GM21447 (cell line): Measurements from ENCODE around the gene TMEM132C.
"Not testable (repeated sequence)": the region's sequence is repeated elsewhere in the genome, so short reads cannot be mapped to it uniquely, and the experiment has no call there.

Source experiments
- ATAC-seq: cut with Tn5 transposase; IDR thresholded peaks from one replicate; pipeline ENCODE4 v1.9.1; 2021; ENCODE audit not compliant: unreplicated experiment

TMEM132C gene

GRCh38 chr12:128267131-128267622, at the start of gene TMEM132C:
TSS of gene TMEM132C (plus strand) at chr12:128267170. CDS start at chr12:128267403, 233 bp downstream.
- no peak for ATAC-seq

GRCh38 chr12:128224226-128224625, 42.7 kb upstream of the TMEM132C start:
- ATAC-seq = no peak

DNA sequence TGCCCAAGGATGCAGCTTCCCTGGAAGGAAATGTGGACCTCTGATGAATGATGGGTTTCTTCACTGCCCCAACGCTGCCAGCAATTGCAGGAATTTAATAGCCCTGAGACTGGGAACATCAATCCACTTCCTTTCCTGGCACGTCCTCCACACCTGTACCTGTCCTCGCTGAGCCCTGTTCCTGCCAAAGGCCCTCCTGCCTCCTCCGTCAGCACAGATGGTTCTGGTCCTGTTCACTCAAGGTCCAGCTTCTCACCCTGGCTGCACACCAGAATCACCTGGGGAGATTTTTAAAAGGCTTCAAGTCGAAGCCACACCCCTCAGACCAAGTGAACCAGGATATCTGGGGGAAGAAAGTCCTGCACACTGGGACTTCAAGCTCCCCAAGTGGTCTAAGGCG, 38.4 kb upstream of the TMEM132C start:
- no peak for ATAC-seq

DNA sequence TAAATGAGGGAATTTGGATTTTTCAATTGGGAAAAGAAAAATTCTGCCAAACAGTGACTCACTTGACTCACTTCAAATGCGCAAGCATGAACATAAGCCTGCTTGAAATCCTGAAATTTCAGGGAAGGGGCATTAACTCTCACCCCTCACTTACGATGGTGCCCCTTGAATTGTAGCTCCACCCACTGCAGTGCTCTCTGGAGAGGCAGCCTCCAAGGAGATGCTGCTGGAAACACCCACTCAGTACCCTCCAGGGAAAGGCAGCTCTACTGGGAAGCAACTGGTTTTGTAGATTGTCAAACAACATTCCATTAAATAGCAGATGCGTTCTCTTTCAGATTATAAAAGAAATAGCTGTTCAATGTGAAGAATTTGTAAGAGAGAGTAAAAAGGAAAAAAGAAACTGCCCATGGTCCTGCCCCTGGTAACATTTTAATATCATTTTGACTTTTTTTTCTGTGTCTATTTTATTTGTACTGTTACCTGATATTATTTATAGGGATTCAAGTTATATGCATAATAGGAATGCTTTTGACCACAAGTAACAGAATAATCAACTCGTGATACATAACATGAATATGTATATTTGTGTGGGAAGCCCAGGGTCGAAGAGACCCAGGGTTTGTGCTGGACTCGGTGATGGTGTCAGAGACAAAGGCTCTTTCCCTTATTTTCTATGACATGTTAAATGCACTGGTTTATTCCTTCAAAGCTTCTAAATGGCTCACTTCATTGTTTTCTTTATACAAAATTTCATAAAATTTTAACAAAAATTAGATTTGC, 31.1 kb upstream of the TMEM132C start:
- no peak for ATAC-seq

DNA sequence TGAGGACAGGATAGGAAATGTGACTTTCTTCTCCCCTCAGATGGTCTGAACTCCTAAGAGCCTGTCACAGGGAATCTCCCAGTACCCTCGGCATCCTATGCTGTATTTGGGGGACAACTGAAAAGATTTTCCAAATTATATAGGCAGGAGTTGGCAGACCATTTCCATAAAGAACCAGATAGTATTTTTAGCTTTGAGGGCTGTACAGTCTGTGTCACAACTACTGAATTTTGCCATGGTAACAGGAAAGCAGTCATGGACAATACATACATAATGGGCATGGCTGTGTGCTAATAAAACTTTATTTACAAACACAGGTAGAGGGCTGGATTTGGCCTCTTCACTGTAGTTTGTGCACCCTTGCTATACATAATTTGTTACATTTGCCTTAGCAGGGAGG, 30.4 kb upstream of the TMEM132C start:
- ATAC-seq = no peak

DNA sequence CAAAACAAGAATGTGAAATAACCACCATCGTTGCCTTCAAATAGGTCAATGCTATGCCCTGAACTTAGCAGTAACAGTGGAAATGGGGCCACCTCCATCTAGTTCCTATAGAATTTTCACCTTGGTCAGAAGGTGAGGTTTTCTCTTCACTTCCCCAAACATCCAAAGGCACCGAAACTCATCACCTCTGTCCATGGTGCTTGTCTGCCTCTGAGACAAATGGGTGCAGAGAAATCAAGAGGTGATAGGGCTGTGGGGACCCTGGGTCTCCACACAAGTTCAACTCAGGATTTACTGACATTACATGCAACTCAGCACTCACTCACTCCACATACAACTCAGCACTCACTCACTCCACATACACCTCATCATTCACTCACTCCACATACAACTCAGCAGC, 26.2 kb upstream of the TMEM132C start:
- ATAC-seq = no peak

- no peak for ATAC-seq
These were observed 21.8 kb upstream of the TMEM132C start for GRCh38 chr12:128245121-128245520.

DNA sequence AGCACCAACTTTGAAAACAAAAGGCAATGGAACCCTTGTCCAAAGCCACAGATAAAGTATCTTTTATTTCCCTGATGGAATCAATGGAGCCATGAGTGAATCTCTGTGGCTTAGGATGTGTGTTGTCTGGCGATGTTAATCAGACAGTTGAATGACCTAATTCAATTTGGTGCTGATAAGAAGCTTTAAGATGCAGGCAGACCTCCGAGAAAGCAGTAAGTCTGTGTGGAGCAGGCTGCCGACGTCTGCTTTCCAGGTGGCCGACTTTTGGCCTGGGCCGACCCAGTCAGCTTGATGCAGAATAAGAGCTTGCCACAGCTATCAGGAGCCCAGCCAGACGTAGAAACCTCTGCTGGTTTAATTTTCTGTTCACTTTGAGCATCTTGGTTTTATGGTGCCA, 21.1 kb upstream of the TMEM132C start:
- no peak for ATAC-seq

DNA sequence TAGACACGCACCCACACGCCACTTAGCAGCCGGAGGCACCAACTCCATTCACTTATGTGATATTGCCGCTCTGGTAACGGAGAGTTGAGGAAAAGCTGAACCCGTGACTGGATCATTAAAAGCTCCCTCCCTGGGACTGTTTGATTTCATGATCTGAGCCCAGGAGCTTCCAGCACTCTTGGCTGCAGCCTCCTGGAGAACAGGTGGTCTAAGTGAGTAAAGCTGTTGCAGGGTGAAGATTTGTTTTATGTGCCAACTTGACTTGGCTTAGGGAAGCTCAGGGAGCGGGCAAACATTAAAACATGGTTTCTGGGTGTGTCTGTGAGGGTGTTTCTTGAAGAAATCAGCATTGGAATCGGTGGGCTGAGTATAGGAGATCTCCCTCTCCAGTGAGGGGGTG, 16.9 kb upstream of the TMEM132C start:
- no peak for ATAC-seq

DNA sequence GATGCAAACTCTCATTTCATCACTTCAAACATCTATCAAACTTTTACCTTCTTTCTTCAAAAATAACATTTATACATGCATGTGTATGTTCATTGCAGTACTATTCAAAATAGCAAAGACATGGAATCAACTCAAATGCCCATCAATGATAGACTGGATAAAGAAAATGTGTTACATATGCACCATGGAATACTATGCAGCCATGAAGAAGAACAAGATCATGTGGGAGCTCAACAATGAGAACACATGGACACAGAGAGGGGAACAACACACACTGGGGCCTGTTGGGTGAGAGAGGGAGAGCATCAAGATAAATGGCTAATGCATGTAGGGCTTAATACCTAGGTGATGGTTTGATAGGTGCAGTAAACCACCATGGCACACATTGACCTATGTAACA, 13.1 kb upstream of the TMEM132C start:
- ATAC-seq = not testable (repeated sequence)

GRCh38 chr12:128258866-128259555, 8.0 kb upstream of the TMEM132C start:
- no peak for ATAC-seq

DNA sequence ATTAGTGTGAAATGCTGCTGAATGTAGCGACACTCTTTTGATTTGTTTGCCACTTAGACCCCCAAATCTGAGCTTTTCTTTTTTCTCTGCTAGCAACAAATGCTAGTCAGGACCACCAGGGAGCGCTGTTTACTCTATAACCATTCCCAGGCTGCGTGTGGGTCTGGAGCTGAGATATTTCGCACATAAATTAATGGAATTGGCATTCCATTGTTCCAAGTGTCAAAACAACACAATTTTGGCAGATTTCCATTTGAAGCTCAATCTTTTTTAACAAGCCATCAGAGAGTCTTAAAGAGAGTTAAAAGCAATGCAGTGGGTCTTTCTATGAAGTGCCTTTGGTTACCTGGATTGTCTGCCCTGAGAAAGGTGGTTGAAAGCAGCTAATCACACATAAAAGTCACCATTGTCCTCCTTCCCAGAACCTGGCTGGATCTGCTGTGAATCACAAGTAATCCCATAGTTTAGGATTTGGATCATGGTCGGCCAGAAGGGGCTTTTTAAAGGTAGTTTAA, 7.4 kb upstream of the TMEM132C start:
- ATAC-seq = no peak

- no peak for ATAC-seq
These were observed 5.2 kb upstream of the TMEM132C start for GRCh38 chr12:128261757-128262156.

DNA sequence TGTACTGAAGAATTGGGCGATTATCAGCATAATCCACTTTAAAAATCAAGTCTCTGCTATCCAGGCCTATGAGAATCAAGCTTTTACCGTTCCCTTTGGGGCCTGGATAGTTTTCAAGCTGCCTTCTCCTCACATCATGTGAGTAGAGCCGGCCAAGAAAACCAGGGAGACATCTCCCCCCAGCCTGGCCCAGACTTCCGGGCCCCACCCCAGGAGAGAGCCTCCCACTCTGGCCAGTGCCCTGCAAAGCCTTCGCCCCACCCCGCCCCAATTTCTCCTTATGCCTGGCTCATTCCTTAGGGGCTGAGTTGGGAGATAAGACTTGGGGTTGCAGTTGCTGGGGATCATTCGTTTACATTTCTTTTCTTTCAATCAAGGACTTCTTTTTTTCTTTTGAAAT, 1.4 kb upstream of the TMEM132C start:
- ATAC-seq = no peak

GRCh38 chr12:128266086-128266485, 884 bp upstream of the TMEM132C start:
- no peak for ATAC-seq

DNA sequence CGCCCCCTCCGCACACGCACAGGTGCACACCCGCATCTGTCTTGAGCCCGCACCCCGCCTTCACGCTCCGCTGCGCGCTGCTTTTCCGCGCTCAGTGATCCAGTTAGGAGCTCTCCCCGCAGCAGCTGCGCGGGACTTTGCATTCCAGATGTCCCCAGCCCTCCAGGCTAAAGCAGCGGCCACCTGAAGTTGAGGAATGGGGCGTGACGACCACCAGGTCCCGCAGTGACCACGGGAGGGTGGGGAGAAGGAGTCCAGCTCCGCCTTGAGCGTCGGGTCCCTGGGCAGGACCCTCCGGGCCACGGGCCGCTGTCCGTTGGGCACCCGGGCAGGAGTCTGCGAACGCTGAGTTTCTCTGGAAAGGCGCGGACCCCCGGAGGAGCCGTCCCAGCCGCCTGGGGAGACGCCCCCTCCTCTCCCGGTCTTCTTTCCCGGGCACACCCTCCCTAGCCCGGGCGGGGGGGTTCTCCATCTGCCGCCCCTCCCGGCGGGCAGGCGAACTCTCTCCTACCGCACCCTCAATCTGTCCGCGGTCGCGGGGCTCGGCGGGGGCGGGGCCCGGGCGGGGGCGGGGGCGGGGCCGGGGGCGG, 334 bp upstream of the TMEM132C start:
- no peak for ATAC-seq

DNA sequence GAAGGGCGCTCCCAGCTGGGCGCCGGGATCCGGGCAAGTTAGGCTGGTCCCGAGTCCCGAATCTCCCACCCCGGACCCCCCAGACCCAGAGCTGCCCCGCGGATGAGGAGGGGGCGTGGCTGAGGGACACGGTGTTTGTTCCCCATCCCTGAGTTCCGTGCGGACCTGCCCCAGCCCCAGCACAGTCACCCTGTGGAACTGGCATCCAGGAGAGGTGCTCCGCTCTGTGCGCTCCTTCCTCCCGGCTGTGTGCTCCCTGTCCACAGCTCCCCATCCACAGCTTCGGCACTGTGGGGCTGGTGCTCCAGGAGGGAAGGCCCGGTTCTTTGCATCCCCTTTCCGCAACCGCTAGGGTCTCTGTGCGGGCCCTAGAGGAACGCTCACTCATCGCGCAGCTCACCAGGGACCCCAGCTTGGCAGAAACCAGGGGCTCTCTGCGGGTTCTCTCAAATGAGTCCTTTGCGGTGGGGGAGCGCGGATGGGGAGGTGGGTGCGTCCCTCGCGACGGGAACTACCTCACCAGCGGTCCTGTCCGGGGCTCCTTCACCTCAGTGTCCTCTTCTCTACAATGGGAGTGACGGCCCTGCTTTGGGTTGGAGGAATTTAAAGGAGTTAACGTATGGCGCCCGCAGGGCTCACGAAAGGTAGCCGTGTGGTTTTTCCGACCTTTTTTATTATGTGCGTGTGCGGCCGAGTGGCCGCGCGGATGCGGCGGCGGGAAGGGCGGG, 845 bp downstream of the TMEM132C start:
- ATAC-seq = no peak

DNA sequence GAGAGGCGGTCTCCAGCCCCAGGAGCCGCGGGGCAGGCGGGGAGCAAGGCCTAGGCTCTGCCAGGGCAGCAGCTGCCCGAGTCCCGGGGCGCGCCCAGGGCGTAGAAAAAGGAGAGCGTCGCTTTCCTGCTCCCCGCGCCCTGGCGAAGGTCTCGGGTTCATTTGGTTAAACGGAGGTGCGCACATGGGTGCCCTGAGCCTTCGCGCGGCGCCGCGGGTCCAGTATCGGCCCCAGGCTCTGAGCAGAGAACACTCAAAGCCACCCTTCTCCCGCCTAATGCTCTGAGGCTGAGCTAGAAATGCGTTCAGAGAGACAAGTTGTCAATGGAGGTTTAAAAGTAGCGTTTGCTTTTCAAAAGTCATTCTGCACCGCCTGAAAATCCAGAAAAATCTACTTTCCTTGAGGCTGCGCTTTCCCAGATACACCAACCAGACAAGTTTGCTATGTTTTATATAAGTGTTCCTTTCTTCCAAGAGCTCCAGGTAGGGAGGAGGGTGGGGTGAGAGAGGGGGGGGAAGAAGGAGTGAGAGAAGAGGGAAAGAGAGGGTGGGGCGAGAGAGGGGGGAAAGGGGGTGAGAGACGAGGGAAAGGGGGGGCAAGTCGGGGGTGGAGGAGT, 1.5 kb downstream of the TMEM132C start:
- no peak for ATAC-seq

GRCh38 chr12:128269181-128269591, 2.2 kb downstream of the TMEM132C start:
- ATAC-seq = no peak

- no peak for ATAC-seq
These were observed 9.5 kb downstream of the TMEM132C start for GRCh38 chr12:128276471-128276870.

- ATAC-seq = no peak
These were observed 20.0 kb downstream of the TMEM132C start for GRCh38 chr12:128286970-128287369.
